NCI-H2196 (cell line): ENCODE results near the gene ITPK1.

Experiments used
- DNase-seq: peaks from one replicate; lab custom pipeline; 2025; ENCODE audit not compliant: unreplicated experiment; lab: John Stamatoyannopoulos, UW

The ITPK1 gene

DNA sequence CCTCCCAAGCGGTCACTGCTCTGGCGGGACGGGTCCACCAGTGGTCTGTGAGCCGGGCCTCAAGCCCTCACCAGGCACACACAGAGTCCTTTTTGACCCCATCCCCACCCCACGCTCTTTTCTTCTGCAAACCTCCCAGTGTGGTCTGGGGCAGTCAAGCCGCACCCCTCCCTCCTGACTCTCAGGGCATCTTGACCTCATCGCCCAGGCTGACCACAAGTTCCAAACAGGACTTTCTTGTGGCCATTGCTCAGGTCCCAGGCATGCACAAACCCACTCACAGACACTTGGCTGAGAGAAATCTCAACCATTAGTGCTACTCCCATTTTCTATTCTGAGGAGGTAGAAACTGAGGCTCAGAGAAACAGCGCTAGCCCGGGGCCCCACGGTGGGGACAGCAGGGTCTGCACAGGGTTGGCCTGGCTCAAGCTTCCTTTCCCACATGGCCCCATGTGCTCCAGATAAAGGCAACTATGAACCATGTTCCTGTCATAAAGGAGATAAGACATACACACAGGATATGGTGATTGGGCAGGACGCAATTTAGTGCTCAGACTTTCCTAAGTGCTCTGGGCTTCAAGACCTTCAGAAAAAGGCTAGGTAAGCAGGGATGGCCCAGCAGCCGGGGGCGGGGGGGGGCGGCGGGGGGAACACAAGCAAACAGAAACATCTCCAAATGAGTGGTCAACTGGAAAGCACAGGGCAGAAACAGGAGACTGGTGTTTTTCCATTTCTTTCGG lies 69.6 kb downstream of the ITPK1 start:
- DNase-seq = no peak

DNA sequence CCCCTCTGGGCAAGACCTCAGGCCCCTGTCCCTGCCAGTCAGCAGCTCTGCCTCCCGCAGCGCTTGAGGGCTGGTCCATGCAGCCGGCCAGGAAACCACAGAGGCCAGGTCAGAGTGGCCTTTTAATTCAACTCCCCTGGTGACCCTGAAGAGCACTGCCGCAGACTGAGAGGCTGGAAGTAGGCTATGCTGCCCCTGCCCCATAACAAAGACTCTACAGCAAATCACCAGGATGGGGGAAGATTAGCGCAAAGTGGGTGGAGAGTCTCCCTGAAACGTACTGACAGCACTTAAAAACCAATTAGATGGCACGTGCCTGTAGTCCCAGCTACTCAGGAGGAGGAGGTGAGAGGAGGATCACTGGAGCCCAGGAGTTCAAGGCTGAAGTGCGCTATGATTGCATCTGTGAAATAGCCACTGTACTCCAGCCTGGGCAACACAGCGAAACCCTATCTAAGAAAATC lies 70.5 kb downstream of the ITPK1 start:
- DNase-seq = no peak

DNA sequence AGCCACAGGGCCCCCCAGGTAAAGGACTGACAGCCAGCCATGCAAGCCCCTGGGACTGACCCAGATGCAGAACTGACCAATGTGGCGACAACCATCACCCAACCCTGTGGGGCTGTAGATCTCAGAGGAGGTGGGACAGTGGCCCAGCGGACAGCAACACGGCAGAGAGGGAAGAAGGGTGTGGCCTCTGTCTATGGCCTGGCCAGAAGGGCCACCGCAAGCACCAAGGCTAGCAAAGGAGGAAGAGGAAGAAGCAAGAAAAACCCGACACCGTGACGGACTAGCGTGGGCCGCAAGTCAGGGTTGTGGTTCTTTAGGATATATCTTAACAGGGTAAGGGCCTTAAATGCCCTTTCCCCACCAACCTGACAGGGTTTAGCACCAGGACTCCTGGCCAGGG lies 71.2 kb downstream of the ITPK1 start:
- DNase-seq = no peak

DNA sequence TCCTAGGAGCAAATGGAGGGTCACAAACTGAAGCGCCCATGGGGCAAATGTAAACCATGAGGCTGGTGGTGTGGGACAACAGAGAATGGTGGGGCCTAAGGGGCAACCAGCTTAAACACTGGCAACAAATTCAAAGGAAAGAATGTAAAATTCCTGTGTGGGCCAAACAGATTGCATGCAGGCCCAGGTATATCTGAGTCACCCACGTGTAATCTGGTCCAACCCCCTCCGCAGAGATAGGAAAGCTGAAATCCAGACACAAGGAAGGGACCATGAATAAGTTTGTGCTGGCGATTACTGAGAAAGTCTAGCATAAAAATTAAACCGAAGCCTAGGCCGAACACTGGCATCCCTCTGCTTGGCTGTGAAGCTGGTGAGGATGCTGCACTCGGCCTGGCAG lies 71.6 kb downstream of the ITPK1 start:
- no peak for DNase-seq

DNA sequence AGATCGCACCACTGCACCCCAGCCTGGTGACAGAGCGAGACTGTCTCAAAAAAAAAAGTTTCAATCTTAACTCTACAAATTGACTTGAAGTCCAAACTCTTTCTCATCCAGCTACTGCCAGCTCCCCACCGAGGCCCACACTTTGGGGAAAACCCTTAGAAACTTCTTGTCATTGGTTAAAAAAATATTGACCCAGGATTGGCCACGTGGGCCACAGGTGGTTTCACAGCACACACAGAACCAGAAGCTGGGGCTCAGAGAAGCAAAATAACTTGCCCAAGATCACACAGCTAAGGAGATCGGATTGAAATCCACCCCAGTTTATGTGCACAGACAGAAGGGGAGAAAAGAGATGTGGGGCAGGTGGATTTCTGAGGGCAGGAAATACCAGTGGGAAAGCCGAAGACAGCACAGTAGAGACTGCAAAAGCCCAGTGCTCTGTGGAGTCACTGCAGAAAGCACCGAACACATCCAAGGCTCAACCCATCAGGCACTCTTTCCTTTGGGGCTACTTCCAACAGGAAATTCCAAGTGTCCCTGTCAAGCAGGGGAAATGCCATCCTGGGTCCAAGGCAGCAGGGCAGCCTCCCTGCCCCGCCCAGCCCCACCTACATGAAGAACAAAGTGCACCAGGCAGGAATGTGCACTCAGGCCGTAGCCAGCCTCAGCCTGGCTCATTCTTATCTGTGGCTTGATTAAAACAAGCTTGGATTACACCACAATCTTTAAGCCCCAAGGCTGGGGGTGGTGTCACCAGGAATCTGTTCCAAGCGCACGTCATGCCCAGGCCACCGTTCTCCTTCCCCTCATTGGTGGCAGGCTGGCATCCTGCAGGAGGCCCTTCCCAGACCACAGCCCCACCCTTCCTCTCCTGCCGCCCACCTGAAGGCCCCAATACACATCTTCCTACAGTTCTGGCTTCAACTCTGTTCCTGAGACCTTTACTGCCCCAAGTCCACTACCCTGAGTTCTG lies 72.5 kb downstream of the ITPK1 start:
- DNase-seq = peak; percentile 10

DNA sequence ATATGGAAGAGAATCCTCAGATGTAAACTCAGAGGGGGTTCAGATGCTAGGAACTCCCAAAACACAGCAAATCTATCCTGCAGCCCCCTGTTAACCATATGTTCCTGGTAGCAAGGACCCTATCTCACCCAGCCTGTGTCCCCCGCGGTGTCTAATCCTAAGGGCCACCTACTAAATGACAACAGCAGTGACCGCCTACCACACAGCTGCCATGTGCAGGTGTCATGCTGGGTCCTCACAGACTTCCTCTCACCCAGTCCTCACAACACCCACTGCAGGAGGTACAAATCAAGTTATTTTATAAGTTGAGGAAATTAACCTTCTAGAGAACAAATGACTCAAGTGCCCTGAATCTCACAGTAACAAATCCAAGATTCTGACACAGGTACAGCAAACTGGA lies 73.9 kb downstream of the ITPK1 start:
- DNase-seq = no peak

DNA sequence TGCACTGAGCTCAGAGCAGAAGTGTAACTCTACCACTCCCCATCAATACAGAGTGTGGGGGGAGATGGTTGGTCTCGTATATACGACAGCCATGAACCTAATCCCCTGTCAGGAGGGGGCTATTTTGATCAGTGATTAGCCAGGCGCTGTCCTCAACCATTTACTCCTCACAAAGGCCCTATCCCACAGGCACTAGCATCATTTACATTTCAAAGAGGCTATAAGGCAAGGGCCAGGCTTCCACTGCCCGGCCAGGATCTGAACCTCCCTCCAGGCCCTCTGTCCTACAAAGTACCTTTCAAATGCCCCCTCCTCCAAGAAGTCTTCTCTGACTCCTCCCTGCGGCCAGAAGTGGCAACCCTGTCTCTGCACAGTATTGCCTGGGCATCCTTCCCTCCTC lies 74.7 kb downstream of the ITPK1 start:
- no peak for DNase-seq

DNA sequence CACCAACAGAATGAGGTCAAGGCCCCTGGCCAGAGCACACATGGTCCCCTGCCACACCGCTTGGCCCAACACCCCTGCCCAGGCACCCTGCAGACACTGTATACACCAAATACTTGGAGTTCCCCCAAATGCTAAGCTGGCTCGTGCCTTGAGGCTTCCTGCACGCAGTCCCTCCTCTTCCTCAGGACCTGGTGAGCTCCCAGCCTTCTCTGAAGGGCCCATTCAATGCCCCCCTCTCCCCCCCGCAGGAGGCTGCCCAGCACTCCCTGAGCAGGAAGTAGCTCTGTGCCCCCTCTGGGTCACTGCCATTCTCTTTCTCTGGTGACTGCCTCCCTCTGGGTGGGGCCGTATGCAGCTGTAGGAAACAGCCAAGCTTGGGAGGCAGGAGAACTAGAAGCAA lies 75.3 kb downstream of the ITPK1 start:
- DNase-seq = no peak

DNA sequence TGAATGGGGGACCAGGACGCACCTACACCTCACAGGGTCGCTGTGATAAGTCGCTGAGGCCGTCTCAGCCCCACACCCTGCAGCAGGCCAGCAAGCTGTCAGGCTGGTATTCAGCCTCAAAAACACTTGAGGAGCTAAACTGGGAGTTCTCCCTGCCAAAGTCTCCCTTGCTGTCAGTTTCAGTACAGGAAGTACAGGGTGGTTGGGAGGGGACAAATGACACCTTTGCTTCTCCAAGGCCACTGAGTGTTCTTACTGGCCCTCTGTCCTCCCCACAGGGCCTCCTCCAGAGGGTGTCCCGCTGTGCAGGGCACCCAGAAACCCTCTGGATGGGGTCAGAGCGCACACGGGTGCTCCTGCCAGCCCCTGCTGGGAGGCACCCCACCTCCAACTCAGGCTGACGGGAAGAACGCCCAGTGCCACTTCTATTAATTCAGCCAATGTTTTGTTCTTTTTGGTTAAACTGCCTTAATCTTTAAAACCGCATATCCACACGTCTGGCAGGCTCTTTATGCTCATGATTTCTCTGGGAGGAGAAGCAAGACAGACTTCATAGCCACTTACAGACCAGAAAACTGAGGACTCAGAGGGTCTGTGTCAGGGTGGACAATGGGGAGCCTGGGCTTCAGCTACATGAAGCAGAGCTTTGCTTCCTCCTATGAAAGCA lies 75.9 kb downstream of the ITPK1 start:
- DNase-seq = no peak

DNA sequence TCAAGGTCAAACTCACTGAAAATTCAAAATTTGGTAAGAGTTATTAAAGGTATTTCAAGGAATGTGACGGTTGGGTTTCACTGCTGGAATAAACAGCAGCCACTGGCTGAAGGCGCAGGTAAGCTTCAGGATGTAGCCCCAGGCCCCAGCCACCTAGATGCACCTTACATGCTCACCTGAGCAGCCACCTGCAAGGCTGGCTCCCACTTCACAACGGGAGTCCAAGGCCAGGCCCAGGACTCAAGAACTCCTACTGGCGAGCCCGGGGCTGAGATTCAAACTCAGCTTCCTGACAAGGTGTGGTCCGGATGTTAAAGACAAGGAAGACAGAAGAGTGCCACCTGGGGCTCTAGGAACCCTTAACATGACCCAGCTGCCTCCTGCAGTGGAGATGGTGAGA lies 78.4 kb downstream of the ITPK1 start:
- DNase-seq = no peak

DNA sequence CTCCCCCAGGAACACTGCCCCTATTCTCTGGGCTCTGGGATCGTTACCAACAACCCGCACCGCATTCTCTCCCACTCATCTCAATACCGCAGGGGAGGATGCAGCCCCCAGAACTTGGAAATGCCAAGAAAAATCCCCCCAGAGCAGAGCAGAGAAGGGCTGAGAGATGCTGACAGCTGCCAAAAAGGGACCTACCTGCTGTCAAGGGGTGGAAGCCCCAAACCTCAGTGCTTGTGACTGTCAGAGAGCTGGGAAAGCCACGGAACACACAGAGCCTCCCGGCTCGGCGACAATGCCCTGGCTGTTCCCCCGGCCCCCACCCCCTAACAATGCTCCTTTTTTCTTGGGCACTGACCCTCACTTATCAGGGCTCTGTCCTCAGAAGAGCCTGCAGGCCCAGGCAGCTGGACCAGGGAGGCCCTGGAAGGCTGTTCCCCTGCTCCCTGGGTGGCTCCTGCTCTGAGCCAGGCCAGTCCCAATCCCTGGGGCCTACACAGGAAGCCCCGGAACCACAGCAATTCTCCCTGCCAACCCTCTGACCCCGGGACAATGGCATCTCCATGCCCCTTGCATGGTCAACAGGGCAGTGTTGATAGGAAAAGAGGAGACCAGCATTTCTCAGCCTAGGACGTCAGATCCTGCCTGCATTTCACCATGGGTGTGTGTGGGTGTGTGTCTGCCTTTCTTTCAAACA lies 78.9 kb downstream of the ITPK1 start:
- no peak for DNase-seq

DNA sequence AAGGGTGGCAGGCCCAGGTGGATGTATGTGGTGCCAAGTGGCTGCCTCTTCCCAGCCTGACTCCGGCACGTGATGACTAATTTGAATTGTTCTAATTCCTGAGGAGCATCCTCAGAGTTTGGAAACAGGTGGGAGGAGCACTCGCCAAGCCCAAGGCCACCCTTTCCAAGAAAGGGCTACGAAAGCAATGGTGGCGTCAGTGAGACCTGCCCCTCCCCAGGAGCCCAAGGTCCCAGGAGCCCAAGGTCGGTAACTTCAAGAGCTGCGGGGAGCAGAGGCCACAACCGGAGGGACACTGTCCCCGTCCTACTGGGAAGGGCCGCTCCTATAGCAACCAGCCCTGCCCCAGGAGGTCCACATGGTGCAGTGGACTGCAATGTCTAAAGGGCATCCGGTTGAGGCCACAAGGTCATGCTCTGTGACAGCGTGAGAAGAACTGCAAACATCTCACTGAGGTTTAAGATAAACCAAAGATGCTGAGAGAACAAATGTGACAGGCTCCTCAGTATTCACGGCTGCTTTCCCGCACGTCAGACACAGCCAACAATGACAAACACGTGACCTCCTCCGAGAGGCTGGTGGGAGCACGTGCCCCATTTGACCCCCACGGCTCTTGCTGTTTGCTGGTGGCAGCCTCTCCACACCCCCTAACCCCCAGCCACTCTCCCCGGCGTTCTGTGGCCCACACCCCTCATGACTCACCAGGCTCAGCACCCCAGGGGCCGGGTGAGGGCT lies 79.6 kb downstream of the ITPK1 start:
- no peak for DNase-seq

DNA sequence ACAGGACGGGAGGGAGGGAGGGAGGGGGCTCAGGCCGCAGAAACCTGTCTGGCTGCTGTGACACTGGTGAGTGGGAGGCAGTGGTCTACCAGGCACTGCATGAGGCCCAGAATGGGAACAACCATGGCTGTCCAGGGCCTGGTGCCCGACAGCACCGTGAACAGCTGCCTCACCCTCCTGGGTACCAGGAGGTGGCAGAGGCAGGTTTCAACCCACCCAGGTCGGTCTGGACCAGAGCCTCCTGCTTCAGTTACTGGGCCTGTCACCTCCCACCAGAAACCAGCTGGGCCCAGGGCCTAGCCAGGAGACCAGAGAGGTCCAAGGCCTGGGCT lies 80.2 kb downstream of the ITPK1 start:
- no peak for DNase-seq

DNA sequence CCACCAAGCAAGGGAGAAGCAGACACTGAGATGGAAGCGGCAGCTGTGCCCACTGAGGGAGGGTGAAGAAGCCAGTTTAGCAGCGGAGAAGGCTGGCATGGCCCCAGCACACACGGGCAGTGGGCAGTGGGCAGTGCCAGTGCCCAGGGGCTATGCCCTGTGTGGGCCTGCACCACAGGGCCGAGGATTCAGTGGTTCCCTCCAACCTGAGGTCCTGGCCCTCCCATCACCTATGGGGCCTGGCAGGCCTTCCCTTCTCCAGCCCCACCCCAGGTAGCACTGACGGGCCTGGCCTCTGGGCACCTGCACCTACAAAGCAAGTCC lies 81.1 kb downstream of the ITPK1 start:
- DNase-seq = no peak

DNA sequence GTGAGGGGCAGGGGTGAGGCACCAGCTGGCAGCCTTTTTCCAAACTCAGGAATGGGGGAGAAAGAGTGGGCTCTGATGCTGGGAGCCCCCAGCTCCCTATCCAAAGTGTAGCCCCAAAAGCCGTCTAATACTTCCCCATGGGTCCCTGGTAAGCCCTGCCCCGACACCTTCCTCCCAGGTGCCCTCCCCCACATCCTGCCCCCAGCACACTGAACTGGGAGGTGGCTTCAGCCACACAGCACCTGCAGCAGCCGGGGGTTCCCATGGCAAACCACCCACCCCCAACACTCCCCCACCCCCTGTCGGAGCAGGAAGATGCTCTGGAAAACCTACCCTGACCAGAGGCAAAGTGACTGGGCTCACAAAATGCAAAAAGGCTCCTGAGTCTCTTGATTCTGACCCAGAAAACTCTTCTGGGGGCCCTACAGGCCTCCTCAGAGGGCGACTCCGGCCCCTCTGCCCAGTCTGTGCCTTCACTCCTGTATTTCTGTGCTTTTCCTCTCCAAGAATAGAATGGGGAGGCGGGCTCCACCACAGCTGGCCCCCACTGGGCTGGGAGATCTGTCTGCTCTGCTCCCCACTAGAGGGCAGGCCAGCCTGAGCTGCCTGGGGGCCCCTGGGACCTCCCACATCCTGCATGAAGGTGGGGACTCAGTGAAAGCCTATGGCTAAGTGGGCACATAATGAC lies 81.6 kb downstream of the ITPK1 start:
- no peak for DNase-seq

DNA sequence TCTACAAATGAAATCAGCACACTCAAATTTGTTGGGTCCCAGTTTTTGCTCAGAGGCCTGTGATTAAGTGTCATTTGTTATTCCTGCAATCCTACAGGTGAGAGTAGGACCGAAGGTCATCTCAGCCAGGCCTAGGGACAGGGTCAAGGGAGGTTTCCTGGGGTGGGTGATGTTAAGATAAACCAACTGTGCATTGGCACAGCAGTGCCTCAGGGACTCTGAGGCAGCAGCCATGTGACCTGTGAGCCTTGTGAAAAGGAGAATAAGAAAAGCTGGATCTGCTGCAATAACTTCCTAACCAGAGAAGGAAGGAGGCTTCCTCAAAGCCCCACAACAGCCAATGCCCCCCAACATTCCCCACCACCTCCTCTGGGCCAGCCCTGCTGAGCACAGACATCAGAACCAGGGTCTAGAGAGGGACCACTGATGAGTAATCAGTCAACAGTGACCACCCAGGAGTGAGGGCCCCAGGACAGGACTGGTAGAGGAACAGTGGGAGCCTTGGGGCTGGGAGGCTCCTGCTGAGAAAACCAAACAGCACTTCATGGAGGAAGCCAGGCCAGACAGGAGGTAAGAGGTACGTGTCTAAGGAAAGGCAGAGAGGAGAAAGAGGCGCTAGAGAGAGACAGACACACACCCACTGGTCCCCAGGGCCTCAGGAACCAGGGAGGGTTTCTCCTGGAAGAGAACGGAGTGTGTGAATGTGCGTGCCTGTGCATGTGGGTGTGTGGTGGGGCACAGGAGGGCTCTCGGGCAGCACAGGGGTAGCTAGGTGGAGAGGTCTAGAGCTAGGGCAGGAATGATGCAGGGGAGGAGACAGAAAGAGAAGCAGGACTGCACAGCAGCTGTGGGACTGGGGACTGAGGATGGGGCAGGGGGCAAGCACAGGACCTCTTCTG lies 82.4 kb downstream of the ITPK1 start:
- DNase-seq = no peak

DNA sequence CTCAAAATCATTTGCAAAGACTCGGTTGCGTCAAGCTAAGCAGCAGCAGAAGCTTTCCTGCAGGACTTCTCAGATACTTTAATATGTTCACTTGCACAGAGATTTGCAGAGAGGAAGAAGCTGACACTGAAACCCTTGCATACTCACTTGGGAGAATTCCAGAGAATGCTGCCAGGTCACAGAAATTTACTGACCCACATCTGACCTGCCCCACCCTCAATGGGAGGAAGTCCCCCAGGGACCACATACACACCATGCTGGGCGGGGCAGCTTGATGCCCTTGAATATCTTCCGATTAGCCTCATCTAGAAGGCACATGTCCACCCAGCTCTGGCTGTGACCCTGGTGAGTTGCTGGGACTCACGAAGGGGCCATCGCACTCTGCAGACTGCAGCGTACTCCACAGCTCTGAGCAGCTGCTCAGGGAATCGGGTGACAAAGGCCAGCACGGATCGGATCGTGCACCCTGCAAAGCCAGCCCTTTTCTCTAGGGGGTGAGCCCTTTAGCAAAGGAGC lies 83.2 kb downstream of the ITPK1 start:
- no peak for DNase-seq

DNA sequence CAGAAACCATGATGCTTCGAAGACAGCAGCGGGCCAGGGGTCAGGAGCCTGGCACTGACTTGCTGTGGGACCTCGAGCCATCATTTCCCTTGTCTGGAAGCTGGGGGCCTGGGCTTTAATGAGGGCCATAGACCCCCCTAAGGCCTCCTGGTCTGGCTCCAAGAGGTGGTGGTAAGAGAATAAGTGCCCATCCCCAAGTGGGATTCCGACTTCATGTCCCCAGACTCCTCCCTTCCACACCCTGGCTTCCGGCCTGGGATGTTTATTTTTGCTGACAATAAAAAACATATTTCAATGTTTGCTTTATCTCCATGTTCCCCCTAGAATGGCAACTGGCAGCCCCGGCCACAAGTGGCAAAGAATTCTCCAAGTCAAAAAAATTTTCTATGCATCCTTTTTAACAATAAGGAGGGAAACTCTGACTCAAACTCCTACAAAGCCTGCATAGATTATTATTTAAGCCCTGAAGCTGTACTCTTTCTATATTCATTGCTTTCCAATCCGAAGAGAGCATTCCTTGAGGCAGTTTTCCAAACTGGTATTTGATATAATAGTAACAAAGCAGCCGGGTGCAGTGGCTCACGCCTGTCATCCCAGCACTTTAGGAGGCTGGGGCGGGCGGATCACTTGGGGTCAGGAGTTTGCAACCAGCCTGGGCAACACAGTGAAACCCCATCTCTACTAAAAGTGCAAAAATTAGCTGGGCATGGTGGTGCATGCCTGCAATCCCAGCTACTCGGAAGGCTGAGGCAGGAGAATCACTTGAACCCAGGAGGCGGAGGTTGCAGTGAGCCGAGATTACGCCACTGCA lies 84.0 kb downstream of the ITPK1 start:
- DNase-seq = no peak
